ENCODE measurements around the gene FBN1. TPM values are rescaled to one million over a fixed set of nuclear protein-coding genes. Genes with fewer than 3 reads are reported as not detected.

The FBN1 gene
- total and polyA plus RNA-seq, 2 experiments from 2014 or later = 1.9 to 3.8 TPM

GRCh38 chr15:48647962-48648361 lies 2.5 kb upstream of the FBN1 start:
- peak; percentile 34 for DNase-seq (ENCODE audit: low spot score)
- no peak for TF ChIP-seq ZNF114 (CRISPR knock-in tag; IDR thresholded peaks at IDR 0.05)
- TF ChIP-seq ZNF331 (CRISPR knock-in tag; IDR thresholded peaks at IDR 0.05; ENCODE audit: low read depth) = no peak
- no peak for TF ChIP-seq ZNF462 (CRISPR knock-in tag; IDR thresholded peaks at IDR 0.05)
- TF ChIP-seq, protein P1, sequence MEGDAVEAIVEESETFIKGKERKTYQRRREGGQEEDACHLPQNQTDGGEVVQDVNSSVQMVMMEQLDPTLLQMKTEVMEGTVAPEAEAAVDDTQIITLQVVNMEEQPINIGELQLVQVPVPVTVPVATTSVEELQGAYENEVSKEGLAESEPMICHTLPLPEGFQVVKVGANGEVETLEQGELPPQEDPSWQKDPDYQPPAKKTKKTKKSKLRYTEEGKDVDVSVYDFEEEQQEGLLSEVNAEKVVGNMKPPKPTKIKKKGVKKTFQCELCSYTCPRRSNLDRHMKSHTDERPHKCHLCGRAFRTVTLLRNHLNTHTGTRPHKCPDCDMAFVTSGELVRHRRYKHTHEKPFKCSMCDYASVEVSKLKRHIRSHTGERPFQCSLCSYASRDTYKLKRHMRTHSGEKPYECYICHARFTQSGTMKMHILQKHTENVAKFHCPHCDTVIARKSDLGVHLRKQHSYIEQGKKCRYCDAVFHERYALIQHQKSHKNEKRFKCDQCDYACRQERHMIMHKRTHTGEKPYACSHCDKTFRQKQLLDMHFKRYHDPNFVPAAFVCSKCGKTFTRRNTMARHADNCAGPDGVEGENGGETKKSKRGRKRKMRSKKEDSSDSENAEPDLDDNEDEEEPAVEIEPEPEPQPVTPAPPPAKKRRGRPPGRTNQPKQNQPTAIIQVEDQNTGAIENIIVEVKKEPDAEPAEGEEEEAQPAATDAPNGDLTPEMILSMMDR (conservative IDR thresholded peaks at IDR 0.05; ENCODE audit: low read depth in 2 of 2) = no peak
- TF ChIP-seq EZH2 (IDR thresholded peaks at IDR 0.05; ENCODE audit: low read depth, unreplicated experiment) = no peak
- TF ChIP-seq JUNB (IDR thresholded peaks at IDR 0.05; ENCODE audit: unreplicated experiment) = no peak
- no peak for TF ChIP-seq NANOG (IDR thresholded peaks at IDR 0.05; ENCODE audit: borderline replicate concordance)
- no peak for TF ChIP-seq CREB1 (CRISPR knock-in tag; IDR thresholded peaks at IDR 0.05; ENCODE audit: low read depth)

More at GRCh38 chr15:48647962-48648361, 2.5 kb upstream of the FBN1 start:
- no peak overlapping the region for H3K27ac Mint-ChIP-seq
- no peaks in the 10 kb centered on the region for H3K36me3 Mint-ChIP-seq (ENCODE audit: low read depth)
- no peak overlapping the region for H3K27ac ChIP-seq (ENCODE audit: low read depth)
- no peaks in the 10 kb centered on the region for H3K9me3 Mint-ChIP-seq
- H3K27me3 Mint-ChIP-seq (ENCODE audit: insufficient read depth, low read depth, poor library complexity) = peaks cover 22% of the 10 kb centered on the region
- no peaks in the 10 kb centered on the region for H3K9me2 ChIP-seq (ENCODE audit: insufficient read depth)
- H3K4me3 Mint-ChIP-seq = no peak overlapping the region
- peaks cover 3% of the 10 kb centered on the region for H4K20me1 ChIP-seq (replicated peaks; ENCODE audit: insufficient read depth)
- H3K79me2 ChIP-seq (replicated peaks; ENCODE audit: insufficient read depth) = no peaks in the 10 kb centered on the region
- H3K36me3 ChIP-seq (ENCODE audit: insufficient read depth) = no peaks in the 10 kb centered on the region
- no peak overlapping the region for H3K4me3 ChIP-seq
- H2AFZ ChIP-seq = no peak overlapping the region
- H3F3A ChIP-seq (replicated peaks; ENCODE audit: low read depth) = 0 out of 2 replicates have a peak, but pooled peaks cover 2% of the 10 kb centered on the region
- peaks cover 49% of the 10 kb centered on the region for H3K27me3 ChIP-seq (ENCODE audit: insufficient read depth)
- no peak for ATAC-seq
- H3K4me1 ChIP-seq (ENCODE audit: insufficient read depth) = peaks cover 24% of the 10 kb centered on the region
- peaks cover 24% of the 10 kb centered on the region for H3K4me1 Mint-ChIP-seq
- no peak overlapping the region for H3K4me2 ChIP-seq
